BE2C (cell line): ENCODE measurements around the gene CLEC17A.
"Not testable (repeated sequence)": the region's sequence is repeated elsewhere in the genome, so short reads cannot be mapped to it uniquely, and the experiment has no call there.

ENCODE experiments used
- DNase-seq: peaks from one replicate; pipeline ENCODE4 v3.0.0-alpha.2; 2020
- H3K27me3 ChIP-seq: fragments of 250-450 bp; sonication (Bioruptor Pico); 2 replicates; pipeline ENCODE4 v1.5.1; 2020; ENCODE audit warnings: mild to moderate bottlenecking
- H3K36me3 ChIP-seq: fragments of 250-450 bp; sonication (Bioruptor Pico); 2 replicates; pipeline ENCODE4 v1.5.1; 2020; ENCODE audit warnings: mild to moderate bottlenecking
- H3K4me1 ChIP-seq: fragments of 250-450 bp; sonication (Bioruptor Pico); 2 replicates; pipeline ENCODE4 v1.5.1; 2020
- H3K4me3 ChIP-seq: 2 replicates; pipeline ENCODE4 v1.5.1; 2011; ENCODE audit warnings: low read depth, low read length
- H3K9me3 ChIP-seq: fragments of 250-450 bp; sonication (Bioruptor Pico); 2 replicates; pipeline ENCODE4 v1.5.1; 2020
- CTCF ChIP-seq: IDR thresholded peaks from 2 replicates; pipeline ENCODE4 v1.5.1; 2012; ENCODE audit warnings: mild to moderate bottlenecking, low read depth, low read length

Gene CLEC17A

GRCh38 chr19:14599548-14600147, 16.8 kb downstream of the CLEC17A start:
- Histone ChIP-seq H3K9me3 (peaks cover 3% of the 10 kb centered on the region; the same call in 1 of the 2 replicates), H3K27me3 (no peaks in the 10 kb centered on the region; the same call in 1 of the 2 replicates), H3K4me1 (no peaks in the 10 kb centered on the region), H3K4me3 (no peak overlapping the region), H3K36me3 (no peaks in the 10 kb centered on the region)
- DNase-seq, result no peak
- no peak for TF ChIP-seq CTCF

GRCh38 chr19:14603990-14604387, 21.1 kb downstream of the CLEC17A start:
- Histone ChIP-seq H3K4me1 (no peaks in the 10 kb centered on the region), H3K9me3 (no peaks in the 10 kb centered on the region), H3K36me3 (no peaks in the 10 kb centered on the region), H3K27me3 (no peaks in the 10 kb centered on the region; the same call in 1 of the 2 replicates), H3K4me3 (no peak overlapping the region)
- DNase-seq, result no peak
- no peak for TF ChIP-seq CTCF

GRCh38 chr19:14606627-14607026, 23.7 kb downstream of the CLEC17A start:
- DNase-seq, result no peak
- Histone ChIP-seq H3K4me3 (no peak overlapping the region), H3K36me3 (no peaks in the 10 kb centered on the region), H3K27me3 (no peaks in the 10 kb centered on the region), H3K9me3 (no peaks in the 10 kb centered on the region), H3K4me1 (no peaks in the 10 kb centered on the region)
- TF ChIP-seq CTCF, result no peak

- Histone ChIP-seq H3K4me1 (no peaks in the 10 kb centered on the region), H3K36me3 (no peaks in the 10 kb centered on the region), H3K4me3 (no peak overlapping the region), H3K27me3 (no peaks in the 10 kb centered on the region), H3K9me3 (no peaks in the 10 kb centered on the region)
- no peak for DNase-seq
- TF ChIP-seq CTCF, result no peak
Measured at GRCh38 chr19:14611051-14611450, 28.2 kb downstream of the CLEC17A start.

GRCh38 chr19:14612242-14612641, 29.4 kb downstream of the CLEC17A start:
- H3K27me3 ChIP-seq, H3K9me3 ChIP-seq, H3K4me1 ChIP-seq, H3K36me3 ChIP-seq, DNase-seq, H3K4me3 ChIP-seq: not testable (repeated sequence)

- no peak for DNase-seq
- H3K27me3 ChIP-seq, result no peaks in the 10 kb centered on the region
- no peak for TF ChIP-seq CTCF
Measured at GRCh38 chr19:14612657-14613056, 29.8 kb downstream of the CLEC17A start.

GRCh38 chr19:14613399-14614098, 30.7 kb downstream of the CLEC17A start:
- not testable (repeated sequence) for DNase-seq, H3K9me3 ChIP-seq, H3K4me1 ChIP-seq, H3K27me3 ChIP-seq, H3K4me3 ChIP-seq, H3K36me3 ChIP-seq

More at GRCh38 chr19:14612657-14613056, 29.8 kb downstream of the CLEC17A start:
- Histone ChIP-seq H3K36me3 (no peaks in the 10 kb centered on the region), H3K4me3 (no peak overlapping the region), H3K9me3 (no peaks in the 10 kb centered on the region), H3K4me1 (no peaks in the 10 kb centered on the region)
